NCI-H1417 treated with DMSO at 0.1 percent for 48 hours (cell line): ENCODE measurements around the gene OSBPL6.
A peak's percentile ranks its signal among the peaks of the same experiment; 100 is the strongest.
"Not testable (repeated sequence)": the region's sequence is repeated elsewhere in the genome, so short reads cannot be mapped to it uniquely, and the experiment has no call there.

Experiments
- DNase-seq: peaks from one replicate; lab custom pipeline; 2025; lab: John Stamatoyannopoulos, UW

OSBPL6 gene

GRCh38 chr2:178304333-178304732 is 110.0 kb downstream of the OSBPL6 start:
- no peak for DNase-seq

- no peak for DNase-seq
These were observed 112.2 kb downstream of the OSBPL6 start for GRCh38 chr2:178306352-178307073.

GRCh38 chr2:178307650-178308049 is 113.3 kb downstream of the OSBPL6 start:
- no peak for DNase-seq

GRCh38 chr2:178309541-178309940 is 115.2 kb downstream of the OSBPL6 start:
- no peak for DNase-seq

GRCh38 chr2:178315078-178315477 is 120.8 kb downstream of the OSBPL6 start:
- DNase-seq: no peak

- DNase-seq: no peak
These were observed 121.2 kb downstream of the OSBPL6 start for GRCh38 chr2:178315488-178315948.

- no peak for DNase-seq
These were observed 123.5 kb downstream of the OSBPL6 start for GRCh38 chr2:178317811-178318210.

- DNase-seq: peak; percentile 65
These were observed 125.8 kb downstream of the OSBPL6 start for GRCh38 chr2:178320011-178320585.

GRCh38 chr2:178322068-178322467 is 127.8 kb downstream of the OSBPL6 start:
- no peak for DNase-seq

GRCh38 chr2:178323331-178323730 is 129.0 kb downstream of the OSBPL6 start:
- not testable (repeated sequence) for DNase-seq

GRCh38 chr2:178324077-178324476 is 129.8 kb downstream of the OSBPL6 start:
- DNase-seq: no peak

- no peak for DNase-seq
These were observed 131.0 kb downstream of the OSBPL6 start for GRCh38 chr2:178325268-178325667.

GRCh38 chr2:178327516-178327915 is 133.2 kb downstream of the OSBPL6 start:
- DNase-seq: peak; percentile 39

GRCh38 chr2:178328037-178328436 is 133.7 kb downstream of the OSBPL6 start:
- no peak for DNase-seq

- DNase-seq: no peak
These were observed 136.1 kb downstream of the OSBPL6 start for GRCh38 chr2:178330175-178331017.

GRCh38 chr2:178331474-178332432 is 137.4 kb downstream of the OSBPL6 start:
- DNase-seq: no peak

GRCh38 chr2:178333851-178334250 is 139.5 kb downstream of the OSBPL6 start:
- DNase-seq: no peak

- no peak for DNase-seq
These were observed 140.9 kb downstream of the OSBPL6 start for GRCh38 chr2:178335230-178335629.

- DNase-seq: no peak
These were observed 149.8 kb downstream of the OSBPL6 start for GRCh38 chr2:178344121-178344520.

- no peak for DNase-seq
These were observed 151.6 kb downstream of the OSBPL6 start for GRCh38 chr2:178345951-178346350.

GRCh38 chr2:178350051-178350450 is 155.7 kb downstream of the OSBPL6 start:
- no peak for DNase-seq

GRCh38 chr2:178357704-178358103 is 163.4 kb downstream of the OSBPL6 start:
- DNase-seq: not testable (repeated sequence)
